Uterus (tissue), 4 donors: ENCODE measurements around the gene PAQR7. TPM values are rescaled to one million over a fixed set of nuclear protein-coding genes. Genes with fewer than 3 reads are reported as not detected.

ENCODE experiments used
- DNase-seq, 2 donors: peaks; one replicate each; pipeline ENCODE4 v3.0.0-alpha.2; 2019 to 2020
- H3K27ac ChIP-seq, 2 donors: fragments of 200-600 bp; sonication (generic); 1 replicate in 1 of 2; 2 replicates in 1 of 2; pipeline ENCODE4 v1.5.1; 2016 to 2018
- H3K27me3 ChIP-seq, 2 donors: fragments of 200-600 bp; sonication (generic); one replicate each; pipeline ENCODE4 v1.5.1; 2018 to 2019; ENCODE audit warnings: control low read depth in 1 of 2
- H3K36me3 ChIP-seq, 2 donors: fragments of 200-600 bp; sonication (generic); one replicate each; pipeline ENCODE4 v1.5.1; 2019; ENCODE audit warnings: control low read depth in 1 of 2
- H3K4me1 ChIP-seq, 2 donors: fragments of 200-600 bp; sonication (generic); one replicate each; pipeline ENCODE4 v1.5.1; 2018 to 2019; ENCODE audit warnings: control low read depth in 1 of 2
- H3K4me3 ChIP-seq, 2 donors: fragments of 200-600 bp; sonication (generic); 1 replicate in 1 of 2; 2 replicates in 1 of 2; pipeline ENCODE4 v1.5.1; 2018 to 2019; ENCODE audit warnings: mild to moderate bottlenecking in 1 of 2
- H3K9me3 ChIP-seq, 2 donors: fragments of 200-600 bp; sonication (generic); one replicate each; pipeline ENCODE4 v1.5.1; 2019; ENCODE audit warnings: control low read depth in 1 of 2
- POLR2A ChIP-seq, 2 donors: fragments of 450-650 bp; IDR thresholded peaks; one replicate each; pipeline ENCODE4 v1.6.1; 2016; ENCODE audit warnings: antibody characterized with exemption in 2 of 2, mild to moderate bottlenecking in 1 of 2, moderate library complexity in 1 of 2
- intact Hi-C: fragments of 100-400 bp; cut with DNase I; formaldehyde crosslinking; loops from one replicate; pipeline ENCODE4 v1.15.1; 2023; ENCODE audit warnings: low total_unique reads
- total RNA-seq, 4 donors: library from RNA; depleted of rRNA in 3 of 4; stranded (reverse); fragments of >200 nt in 3 of 4; gene quantifications; one replicate each; pipeline versions ENCODE4 v1.1.0 to v1.2.4, GENCODE V29; 2014 to 2023
- TF ChIP-seq, protein P1 (sequence below), 4 experiments: fragments of 200-600 bp in 2 of 4; fragments of 450-650 bp in 2 of 4; sonication (generic) in 2 of 4; IDR thresholded peaks; one replicate each; pipeline ENCODE4 v1.5.1; 2016 to 2019; ENCODE audit warnings: antibody characterized with exemption in 4 of 4, mild to moderate bottlenecking in 2 of 4, moderate library complexity in 1 of 4
- donor health status: DM: yes; HTN: yes; CAD: no.

The PAQR7 gene
- total RNA-seq, 4 donors from 2014 or later: 4.7 to 20.1 (median 9.9) TPM

DNA sequence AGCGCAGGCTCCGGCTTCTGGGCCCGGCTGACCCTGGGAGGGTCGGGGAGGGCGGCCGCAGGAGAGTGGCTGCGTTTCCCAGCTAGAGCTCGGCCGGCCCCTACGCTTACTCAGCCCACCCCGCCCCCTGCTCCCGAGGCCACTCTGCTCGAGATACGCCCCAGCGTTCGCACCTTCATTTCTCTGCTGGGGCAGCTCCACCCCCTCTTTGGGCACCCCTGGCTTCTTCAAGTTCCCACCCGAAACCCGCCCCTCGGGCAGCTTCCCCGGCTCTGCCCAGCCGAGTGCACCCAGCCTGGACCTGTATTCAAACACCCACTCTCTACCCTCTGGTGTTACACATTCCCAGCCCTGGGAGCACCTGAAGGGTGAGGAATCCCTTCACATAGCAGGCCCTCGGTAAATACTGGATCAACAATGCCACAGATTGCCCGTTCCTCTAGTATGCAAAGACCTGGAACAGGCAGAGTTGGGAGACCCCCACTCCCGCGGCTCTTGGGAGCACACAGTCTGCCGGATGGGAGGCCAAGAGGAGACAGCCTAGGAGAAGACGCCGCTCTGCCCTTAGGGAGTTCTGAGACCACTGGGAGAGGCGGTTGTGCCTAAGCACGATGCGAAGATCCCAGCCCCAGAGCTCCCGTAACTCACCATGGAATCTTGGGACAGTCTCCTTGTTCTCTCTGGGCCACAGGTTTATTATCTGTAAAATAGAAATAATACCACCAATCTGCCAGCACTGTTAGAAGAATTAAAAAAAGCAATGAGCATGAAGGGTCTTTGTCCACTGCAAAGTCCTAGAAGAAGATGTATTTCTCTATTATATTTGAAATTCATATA is 566 bp upstream of the PAQR7 start:
- no peaks in the 10 kb centered on the region for H3K36me3 ChIP-seq
- H3K27me3 ChIP-seq: no peaks in the 10 kb centered on the region
- H3K9me3 ChIP-seq: no peaks in the 10 kb centered on the region
- intact Hi-C loops: no loop called here
- H3K4me3 ChIP-seq: peak overlapping the region; percentile 63 to 66
- H3K4me1 ChIP-seq: peaks cover 0 to 10% of the 10 kb centered on the region in 2 donors
- peak overlapping the region; percentile 85 to 90 for H3K27ac ChIP-seq
- TF ChIP-seq, protein P1, sequence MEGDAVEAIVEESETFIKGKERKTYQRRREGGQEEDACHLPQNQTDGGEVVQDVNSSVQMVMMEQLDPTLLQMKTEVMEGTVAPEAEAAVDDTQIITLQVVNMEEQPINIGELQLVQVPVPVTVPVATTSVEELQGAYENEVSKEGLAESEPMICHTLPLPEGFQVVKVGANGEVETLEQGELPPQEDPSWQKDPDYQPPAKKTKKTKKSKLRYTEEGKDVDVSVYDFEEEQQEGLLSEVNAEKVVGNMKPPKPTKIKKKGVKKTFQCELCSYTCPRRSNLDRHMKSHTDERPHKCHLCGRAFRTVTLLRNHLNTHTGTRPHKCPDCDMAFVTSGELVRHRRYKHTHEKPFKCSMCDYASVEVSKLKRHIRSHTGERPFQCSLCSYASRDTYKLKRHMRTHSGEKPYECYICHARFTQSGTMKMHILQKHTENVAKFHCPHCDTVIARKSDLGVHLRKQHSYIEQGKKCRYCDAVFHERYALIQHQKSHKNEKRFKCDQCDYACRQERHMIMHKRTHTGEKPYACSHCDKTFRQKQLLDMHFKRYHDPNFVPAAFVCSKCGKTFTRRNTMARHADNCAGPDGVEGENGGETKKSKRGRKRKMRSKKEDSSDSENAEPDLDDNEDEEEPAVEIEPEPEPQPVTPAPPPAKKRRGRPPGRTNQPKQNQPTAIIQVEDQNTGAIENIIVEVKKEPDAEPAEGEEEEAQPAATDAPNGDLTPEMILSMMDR (IDR thresholded peaks at IDR 0.05): no peak
- no peak for TF ChIP-seq POLR2A (IDR thresholded peaks at IDR 0.05)
- no peak for DNase-seq

DNA sequence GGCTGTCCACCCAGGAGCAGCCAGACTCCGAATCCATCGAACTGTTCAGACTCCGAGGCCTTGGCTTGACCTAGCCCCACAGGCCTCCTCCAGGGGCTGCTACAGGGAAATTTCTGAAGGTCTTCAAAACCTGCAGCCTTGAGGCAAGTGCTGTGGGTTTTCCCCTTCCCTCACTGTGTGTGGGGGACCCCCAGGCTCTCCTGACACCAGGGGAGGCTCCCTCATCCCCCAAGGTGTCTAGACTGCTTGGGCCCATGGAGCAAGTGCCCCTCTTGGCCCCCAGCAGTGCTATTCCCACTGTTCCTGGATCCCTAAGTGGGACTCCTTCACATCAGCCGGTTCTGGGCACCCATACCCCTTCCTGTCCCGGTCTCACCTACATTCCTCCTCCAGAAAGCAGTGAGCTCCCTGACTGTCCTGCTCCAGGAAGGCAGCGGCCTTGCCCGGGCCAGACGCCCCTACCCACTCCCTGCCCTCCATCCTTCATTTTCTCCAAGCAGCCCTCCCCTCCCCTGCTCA is 814 bp downstream of the PAQR7 start:
- Histone ChIP-seq H3K27ac (peak overlapping the region; percentile 85 to 90), H3K27me3 (no peaks in the 10 kb centered on the region), H3K4me1 (peaks cover 0 to 10% of the 10 kb centered on the region in 2 donors), H3K4me3 (peak overlapping the region; percentile 63 to 66), H3K36me3 (no peaks in the 10 kb centered on the region), H3K9me3 (no peaks in the 10 kb centered on the region)
- intact Hi-C loops: no loop called here
- DNase-seq: no peak
- TF ChIP-seq, protein P1 (IDR thresholded peaks at IDR 0.05): no peak
- TF ChIP-seq POLR2A (IDR thresholded peaks at IDR 0.05): no peak

GRCh38 chr1:25874209-25874608 is 1.3 kb downstream of the PAQR7 start:
- no peaks in the 10 kb centered on the region for H3K27me3 ChIP-seq
- TF ChIP-seq, protein P1 (IDR thresholded peaks at IDR 0.05): no peak
- TF ChIP-seq POLR2A (IDR thresholded peaks at IDR 0.05): no peak
- peak overlapping the region in 1 of 2 donors; percentile 63 for H3K4me3 ChIP-seq
- no peak for DNase-seq
- H3K27ac ChIP-seq: peak overlapping the region; percentile 85 to 90
- H3K36me3 ChIP-seq: no peaks in the 10 kb centered on the region
- peaks cover 0 to 10% of the 10 kb centered on the region in 2 donors for H3K4me1 ChIP-seq
- no peaks in the 10 kb centered on the region for H3K9me3 ChIP-seq
- intact Hi-C loops: no loop called here

- Histone ChIP-seq H3K36me3 (no peaks in the 10 kb centered on the region), H3K27me3 (no peaks in the 10 kb centered on the region), H3K4me3 (no peak overlapping the region), H3K27ac (peak overlapping the region; percentile 12 to 19), H3K9me3 (no peaks in the 10 kb centered on the region), H3K4me1 (peaks cover 0 to 10% of the 10 kb centered on the region in 2 donors)
- no peak for DNase-seq
- no peak for TF ChIP-seq POLR2A (IDR thresholded peaks at IDR 0.05)
- TF ChIP-seq, protein P1 (IDR thresholded peaks at IDR 0.05): no peak
- intact Hi-C loops: no loop called here
These were observed 2.4 kb downstream of the PAQR7 start for GRCh38 chr1:25873120-25873519.

DNA sequence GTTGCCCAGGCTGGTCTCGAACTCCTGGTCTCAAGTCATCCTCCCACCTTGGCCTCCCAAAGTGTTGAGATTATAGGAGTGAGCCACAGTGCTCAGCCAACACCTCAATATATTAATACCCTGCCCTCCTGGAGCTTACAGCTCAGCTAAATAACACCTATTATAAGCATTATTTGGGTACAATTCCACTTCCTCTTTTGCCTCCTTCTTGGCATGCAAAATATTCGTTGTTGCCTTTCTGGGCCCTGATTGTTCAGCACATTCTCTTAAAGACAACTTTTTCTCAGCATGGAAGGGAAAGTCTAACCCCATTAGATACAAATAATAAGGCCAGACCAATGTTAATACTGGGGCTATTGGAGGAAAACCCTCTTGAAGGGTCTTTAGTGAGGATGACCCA is 2.8 kb downstream of the PAQR7 start:
- TF ChIP-seq POLR2A (IDR thresholded peaks at IDR 0.05): no peak
- TF ChIP-seq, protein P1 (IDR thresholded peaks at IDR 0.05): no peak
- H3K36me3 ChIP-seq: no peaks in the 10 kb centered on the region
- peaks cover 0 to 10% of the 10 kb centered on the region in 2 donors for H3K4me1 ChIP-seq
- no peaks in the 10 kb centered on the region for H3K9me3 ChIP-seq
- H3K4me3 ChIP-seq: no peak overlapping the region
- H3K27ac ChIP-seq: no peak overlapping the region
- intact Hi-C loops: no loop called here
- no peaks in the 10 kb centered on the region for H3K27me3 ChIP-seq
- no peak for DNase-seq
